DLD1 (cell line): Measurements from ENCODE around the gene DYNLL1.
"Not testable (repeated sequence)": the region's sequence is repeated elsewhere in the genome, so short reads cannot be mapped to it uniquely, and the experiment has no call there.

Experiments used
- in situ Hi-C: cut with HindIII; loops from 2 replicates; pipeline ENCODE4 v1.10.0; 2017; ENCODE audit warnings: low sequenced_read_pairs

The DYNLL1 gene

GRCh38 chr12:120473807-120474615, 21.9 kb upstream of the DYNLL1 start:
- in situ Hi-C loops, result no loop called here

GRCh38 chr12:120474616-120474960, 21.3 kb upstream of the DYNLL1 start:
- in situ Hi-C loops, result no loop called here

- in situ Hi-C loops, result no loop called here
Observed at GRCh38 chr12:120475643-120476042, 20.3 kb upstream of the DYNLL1 start.

GRCh38 chr12:120479458-120479857, 16.5 kb upstream of the DYNLL1 start:
- in situ Hi-C loops, result no loop called here

- in situ Hi-C loops, result no loop called here
Observed at GRCh38 chr12:120480211-120480610, 15.7 kb upstream of the DYNLL1 start.

GRCh38 chr12:120481022-120481767, 14.7 kb upstream of the DYNLL1 start:
- in situ Hi-C loops, result no loop called here

DNA sequence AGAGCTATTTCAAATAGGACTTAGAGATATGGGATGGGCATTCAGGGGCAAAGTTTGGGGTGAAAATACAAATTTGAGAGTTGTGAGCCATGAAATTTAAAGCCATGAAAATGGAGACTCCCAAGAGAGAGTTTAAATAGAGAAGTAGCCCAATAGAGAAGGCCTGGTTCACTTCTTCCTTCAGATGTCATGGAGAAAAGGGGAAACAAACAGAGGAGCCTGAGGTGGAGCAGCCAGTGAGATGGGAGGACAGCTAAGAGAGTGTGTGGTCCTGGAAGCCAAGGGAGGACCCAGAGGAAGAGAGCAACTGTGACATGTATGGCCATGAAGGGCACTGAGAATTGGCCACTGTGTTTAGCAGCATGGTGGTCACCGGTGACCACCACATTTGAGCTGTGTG, 12.3 kb upstream of the DYNLL1 start:
- in situ Hi-C loops, result no loop called here

- in situ Hi-C loops, result no loop called here
Observed at GRCh38 chr12:120485961-120486881, 9.7 kb upstream of the DYNLL1 start.

DNA sequence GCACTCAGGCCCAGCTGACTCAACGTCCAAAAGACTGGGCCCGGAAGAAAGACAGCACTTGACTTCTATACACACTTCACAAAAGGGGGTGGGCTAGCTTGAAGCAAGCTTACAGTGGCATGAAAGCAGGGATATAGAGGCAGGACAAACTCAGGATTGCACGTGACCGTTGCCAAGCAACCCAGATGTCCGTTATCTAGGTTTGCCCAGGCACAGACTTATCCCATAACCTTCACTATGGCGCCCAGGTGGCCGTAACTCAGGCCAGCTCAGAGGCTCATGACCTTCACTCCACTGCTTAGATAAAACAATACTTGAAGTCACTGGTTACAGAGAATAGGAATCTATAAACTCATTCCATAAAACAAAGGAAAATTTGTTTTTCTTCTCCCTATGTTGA, 8.4 kb upstream of the DYNLL1 start:
- in situ Hi-C loops, result not testable (repeated sequence)

DNA sequence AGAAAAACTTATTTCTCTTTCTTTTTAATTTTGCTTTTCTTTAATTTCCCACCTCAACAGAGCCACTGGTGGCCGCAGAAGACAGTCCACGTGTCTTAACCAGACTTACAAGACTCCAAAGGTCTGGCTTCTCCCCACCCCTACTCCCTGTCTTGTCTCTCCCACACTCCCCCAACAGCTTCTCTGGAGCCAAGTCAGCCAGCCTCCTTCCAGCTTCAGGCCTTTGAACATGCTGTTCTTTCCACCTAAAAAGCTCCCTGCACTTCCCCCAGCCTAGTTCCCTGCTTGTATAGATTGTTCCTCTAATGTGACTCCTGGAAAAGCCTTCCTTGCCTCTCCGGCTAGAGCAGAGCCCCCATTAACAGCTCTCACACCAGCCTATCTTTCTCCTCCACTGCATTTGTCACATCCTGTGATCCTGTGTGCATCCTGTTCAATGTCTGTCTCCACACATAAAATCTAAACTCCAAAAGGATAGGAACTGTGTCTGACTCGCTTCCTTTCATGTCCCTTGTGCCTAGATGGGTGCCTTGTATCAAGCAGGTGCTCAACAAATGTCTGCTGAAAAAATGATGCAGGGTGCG, 7.8 kb upstream of the DYNLL1 start:
- in situ Hi-C loops, result no loop called here

GRCh38 chr12:120489018-120489417, 6.9 kb upstream of the DYNLL1 start:
- in situ Hi-C loops, result no loop called here

- in situ Hi-C loops, result no loop called here
Observed at GRCh38 chr12:120490325-120490724, 5.6 kb upstream of the DYNLL1 start.

DNA sequence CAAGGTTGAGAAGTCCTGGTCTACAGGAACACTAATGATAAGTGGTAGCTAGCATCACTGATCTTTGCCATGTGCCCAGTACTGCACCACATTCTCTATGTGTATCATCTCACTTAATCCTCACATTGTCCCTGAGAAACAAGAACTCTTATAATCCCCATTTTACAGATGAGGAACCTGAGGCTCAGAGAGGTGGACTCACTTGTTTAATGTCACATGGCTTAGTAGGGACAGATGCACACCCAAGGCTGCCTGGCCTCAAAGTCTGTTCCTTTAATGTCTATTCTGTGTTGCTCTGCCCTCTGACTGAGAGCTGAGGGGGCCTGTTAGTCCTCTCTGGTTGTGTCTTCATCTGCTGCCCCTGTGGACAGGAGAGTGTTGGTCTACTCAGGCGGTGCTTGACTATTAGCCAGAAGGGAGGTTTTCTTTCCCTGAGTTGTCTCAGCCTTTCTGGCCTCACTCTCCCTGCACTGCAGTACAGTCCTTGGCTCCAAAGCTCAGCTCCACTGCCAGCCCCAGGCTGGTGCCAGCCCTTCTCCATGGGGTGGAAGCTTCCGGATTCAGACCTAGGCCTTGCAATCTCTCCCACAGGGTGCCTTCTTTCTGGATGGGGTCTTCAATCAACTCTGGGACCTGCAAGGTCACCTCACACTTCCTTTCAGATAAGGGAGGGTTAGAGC, 4.9 kb upstream of the DYNLL1 start:
- in situ Hi-C loops, result no loop called here

- in situ Hi-C loops, result no loop called here
Observed at GRCh38 chr12:120495186-120495730, 655 bp upstream of the DYNLL1 start.

- in situ Hi-C loops, result no loop called here
Observed at GRCh38 chr12:120496413-120497340, 764 bp downstream of the DYNLL1 start.

DNA sequence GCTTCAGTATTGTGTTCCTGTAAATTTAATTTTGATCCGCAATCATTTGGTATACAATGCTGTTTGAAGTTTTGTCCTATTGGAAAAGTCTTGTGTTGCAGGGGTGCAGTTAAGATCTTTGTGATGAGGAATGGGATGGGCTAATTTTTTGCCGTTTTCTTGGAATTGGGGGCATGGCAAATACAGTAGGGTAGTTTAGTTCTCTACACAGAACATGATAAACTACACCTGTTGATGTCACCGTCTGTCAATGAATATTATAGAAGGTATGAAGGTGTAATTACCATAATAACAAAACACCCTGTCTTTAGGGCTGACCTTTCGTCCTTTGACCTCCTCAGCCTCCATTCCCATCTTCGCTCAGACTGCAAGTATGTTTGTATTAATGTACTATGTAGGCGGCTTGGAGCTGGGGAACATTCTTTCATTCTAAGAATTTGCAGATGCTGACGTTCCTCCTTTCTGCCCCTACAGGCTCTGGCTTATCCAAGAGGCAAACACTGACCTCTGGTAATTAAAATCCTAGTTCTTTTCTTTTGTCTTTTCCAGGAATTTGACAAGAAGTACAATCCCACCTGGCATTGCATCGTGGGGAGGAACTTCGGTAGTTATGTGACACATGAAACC, 1.7 kb downstream of the DYNLL1 start:
- in situ Hi-C loops, result no loop called here

GRCh38 chr12:120498870-120499515, 3.1 kb downstream of the DYNLL1 start:
- in situ Hi-C loops, result no loop called here

DNA sequence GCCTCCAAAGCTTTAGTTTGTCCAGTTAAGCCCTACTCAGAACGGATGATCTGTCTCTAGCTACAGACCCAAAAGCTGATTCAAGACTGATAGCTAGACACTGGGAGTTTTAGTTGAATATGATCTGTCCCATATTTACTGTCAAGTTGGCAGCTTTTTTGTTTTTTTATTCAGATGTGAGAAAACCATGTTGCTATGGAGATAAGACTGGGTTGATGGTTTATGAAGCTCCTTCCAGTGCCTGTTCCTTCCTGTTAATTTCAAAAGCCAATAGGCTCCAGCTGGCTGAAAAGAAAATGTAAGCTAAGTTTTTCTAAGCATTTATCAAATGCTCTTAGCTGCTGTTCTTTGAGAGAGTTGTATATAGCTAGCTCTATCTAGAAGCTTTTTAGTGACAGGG, 4.7 kb downstream of the DYNLL1 start:
- in situ Hi-C loops, result no loop called here
